Osteocyte (in vitro differentiated cells): ENCODE results near the gene HSFX4. TPM values are rescaled to one million over a fixed set of nuclear protein-coding genes. Genes with fewer than 3 reads are reported as not detected.
A peak's percentile ranks its signal among the peaks of the same experiment; 100 is the strongest.
"Not testable (repeated sequence)": the region's sequence is repeated elsewhere in the genome, so short reads cannot be mapped to it uniquely, and the experiment has no call there.

Experiments
- DNase-seq: peaks from one replicate; pipeline ENCODE4 v3.0.0; 2021; ENCODE audit warnings: mixed read lengths; ENCODE audit not compliant: unreplicated experiment; ENCODE audit errors: extremely low spot score
- H3K27ac Mint-ChIP-seq: one replicate; pipeline ENCODE4 v1.8.0; 2021; ENCODE audit warnings: mild to moderate bottlenecking, mixed read lengths; ENCODE audit not compliant: unreplicated experiment
- H3K27me3 Mint-ChIP-seq: one replicate; pipeline ENCODE4 v1.8.0; 2021; ENCODE audit warnings: mixed read lengths; ENCODE audit not compliant: unreplicated experiment
- H3K36me3 Mint-ChIP-seq: one replicate; pipeline ENCODE4 v1.8.0; 2021; ENCODE audit warnings: mixed read lengths; ENCODE audit not compliant: unreplicated experiment
- H3K4me1 Mint-ChIP-seq: one replicate; pipeline ENCODE4 v1.8.0; 2021; ENCODE audit warnings: mixed read lengths; ENCODE audit not compliant: unreplicated experiment
- H3K4me3 Mint-ChIP-seq: one replicate; pipeline ENCODE4 v1.8.0; 2021; ENCODE audit warnings: mild to moderate bottlenecking, moderate library complexity, mixed read lengths; ENCODE audit not compliant: unreplicated experiment
- H3K9me3 Mint-ChIP-seq: one replicate; pipeline ENCODE4 v1.8.0; 2021; ENCODE audit warnings: mixed read lengths; ENCODE audit not compliant: unreplicated experiment
- CTCF ChIP-seq: fragments of 200-600 bp; sonication (generic); IDR thresholded peaks from 2 replicates; pipeline ENCODE4 v1.5.0; 2021; ENCODE audit warnings: antibody characterized with exemption, mild to moderate bottlenecking, moderate library complexity
- long read RNA-seq: library from polyadenylated mRNA; unstranded; transcript quantifications from one replicate; pipeline ENCODE4 v2.0.0, GENCODE V29; 2021
- total RNA-seq: library from RNA; stranded (reverse); gene quantifications from 2 replicates; pipeline ENCODE4 v1.2.1, GENCODE V29; 2021

The HSFX4 gene
- not detected in 2 replicates for total RNA-seq
- long read RNA-seq = 0 reads

- H3K4me1 Mint-ChIP-seq, H3K9me3 Mint-ChIP-seq, H3K27me3 Mint-ChIP-seq, DNase-seq, H3K27ac Mint-ChIP-seq, H3K36me3 Mint-ChIP-seq, H3K4me3 Mint-ChIP-seq: not testable (repeated sequence)
Observed at GRCh38 chrX:149929400-149929799, at the start of gene HSFX4. TSS of gene HSFX4 (plus strand) at chrX:149929573. CDS start at chrX:149929645, 72 bp downstream.

- no peaks in the 10 kb centered on the region for H3K9me3 Mint-ChIP-seq
- no peaks in the 10 kb centered on the region for H3K27me3 Mint-ChIP-seq
- no peak within 1 kb of the TSS for H3K27ac Mint-ChIP-seq
- DNase-seq = no peak
- no peak for TF ChIP-seq CTCF
- H3K4me1 Mint-ChIP-seq = no peaks in the 10 kb centered on the region
- no peak within 1 kb of the TSS for H3K4me3 Mint-ChIP-seq
- no peaks in the 10 kb centered on the region for H3K36me3 Mint-ChIP-seq
Observed at GRCh38 chrX:149881081-149881711, 48.2 kb upstream of the HSFX4 start, which contains the start of gene MAGEA8. TSS of gene MAGEA8 (plus strand) at chrX:149881183. CDS start at chrX:149884273, 3,090 bp downstream.

GRCh38 chrX:149890828-149891227 is 38.5 kb upstream of the HSFX4 start:
- H3K27ac Mint-ChIP-seq, H3K4me3 Mint-ChIP-seq, H3K4me1 Mint-ChIP-seq, H3K9me3 Mint-ChIP-seq, H3K27me3 Mint-ChIP-seq, H3K36me3 Mint-ChIP-seq, DNase-seq: not testable (repeated sequence)

GRCh38 chrX:149898554-149898953 is 30.8 kb upstream of the HSFX4 start:
- peaks cover 4% of the 10 kb centered on the region for H3K9me3 Mint-ChIP-seq
- H3K4me1 Mint-ChIP-seq = no peaks in the 10 kb centered on the region
- no peak for DNase-seq
- no peak overlapping the region for H3K4me3 Mint-ChIP-seq
- peaks cover 5% of the 10 kb centered on the region for H3K27me3 Mint-ChIP-seq
- TF ChIP-seq CTCF = no peak
- no peaks in the 10 kb centered on the region for H3K36me3 Mint-ChIP-seq
- no peak overlapping the region for H3K27ac Mint-ChIP-seq

GRCh38 chrX:149903889-149904748 is 25.3 kb upstream of the HSFX4 start:
- TF ChIP-seq CTCF = peak; percentile 44
- H3K9me3 Mint-ChIP-seq = no peaks in the 10 kb centered on the region
- H3K36me3 Mint-ChIP-seq = no peaks in the 10 kb centered on the region
- H3K4me3 Mint-ChIP-seq = peak overlapping the region; percentile 67
- H3K27me3 Mint-ChIP-seq = peaks cover 12% of the 10 kb centered on the region
- no peak for DNase-seq
- H3K27ac Mint-ChIP-seq = peak overlapping the region; percentile 53
- H3K4me1 Mint-ChIP-seq = peaks cover 7% of the 10 kb centered on the region

GRCh38 chrX:149908308-149908707 is 21.1 kb upstream of the HSFX4 start:
- peaks cover 7% of the 10 kb centered on the region for H3K4me1 Mint-ChIP-seq
- H3K27me3 Mint-ChIP-seq = peaks cover 12% of the 10 kb centered on the region

More at GRCh38 chrX:149908308-149908707, 21.1 kb upstream of the HSFX4 start:
- Mint-ChIP-seq H3K36me3 (no peaks in the 10 kb centered on the region), H3K9me3 (no peaks in the 10 kb centered on the region), H3K4me3 (no peak overlapping the region), H3K27ac (no peak overlapping the region)
- no peak for TF ChIP-seq CTCF
- no peak for DNase-seq
